GM23338 (cell line): ENCODE results near the gene CYTIP. TPM values are rescaled to one million over a fixed set of nuclear protein-coding genes. Genes with fewer than 3 reads are reported as not detected.

Experiments
- ATAC-seq: fragments of 200-7000 bp; cut with Tn5 transposase; 3 replicates; pipeline ENCODE4 v1.9.1; 2020
- DNase-seq: peaks from one replicate; pipeline ENCODE4 v3.0.0-alpha.2; 2015; ENCODE audit warnings: low spot score
- H2AFZ ChIP-seq: fragments of 200-600 bp; sonication (generic); 2 replicates; pipeline ENCODE4 v1.8.0; 2016; ENCODE audit warnings: antibody characterized with exemption, mild to moderate bottlenecking, moderate library complexity
- H3F3A ChIP-seq: fragments of 200-600 bp; sonication (generic); replicated peaks from 2 replicates; pipeline ENCODE4 v1.8.0; 2017; ENCODE audit warnings: antibody characterized with exemption, mixed run types, low read depth
- H3K27ac ChIP-seq: fragments of 200-600 bp; sonication (generic); 2 replicates; pipeline ENCODE4 v1.6.1; 2016; ENCODE audit warnings: low read depth
- H3K27me3 ChIP-seq: fragments of 200-600 bp; sonication (generic); 2 replicates; pipeline ENCODE4 v1.8.0; 2016; ENCODE audit warnings: mild to moderate bottlenecking, mixed run types, moderate library complexity; ENCODE audit not compliant: insufficient read depth
- H3K36me3 ChIP-seq: fragments of 200-600 bp; sonication (generic); 2 replicates; pipeline ENCODE4 v1.8.0; 2016; ENCODE audit warnings: mild to moderate bottlenecking; ENCODE audit not compliant: insufficient read depth
- H3K4me1 ChIP-seq: fragments of 200-600 bp; sonication (generic); 2 replicates; pipeline ENCODE4 v1.8.0; 2016; ENCODE audit warnings: mild to moderate bottlenecking, moderate library complexity; ENCODE audit not compliant: insufficient read depth
- H3K4me2 ChIP-seq: fragments of 200-600 bp; sonication (generic); 2 replicates; pipeline ENCODE4 v1.7.1; 2017; ENCODE audit warnings: mixed run types
- H3K4me3 ChIP-seq: fragments of 200-600 bp; sonication (generic); 2 replicates; pipeline ENCODE4 v1.6.1; 2016; ENCODE audit warnings: mixed run types
- H3K79me2 ChIP-seq: fragments of 200-600 bp; sonication (generic); replicated peaks from 2 replicates; pipeline ENCODE4 v1.8.0; 2017; ENCODE audit warnings: mild to moderate bottlenecking; ENCODE audit not compliant: insufficient read depth
- H3K9me2 ChIP-seq: fragments of 200-600 bp; sonication (generic); 2 replicates; pipeline ENCODE4 v1.8.0; 2017; ENCODE audit not compliant: insufficient read depth
- H4K20me1 ChIP-seq: fragments of 200-600 bp; sonication (generic); replicated peaks from 2 replicates; pipeline ENCODE4 v1.8.0; 2017; ENCODE audit warnings: mild to moderate bottlenecking; ENCODE audit not compliant: insufficient read depth
- H3K27ac Mint-ChIP-seq: 2 replicates; pipeline ENCODE4 v1.8.0; 2020; ENCODE audit warnings: inconsistent platforms, mild to moderate bottlenecking, moderate library complexity, mixed read lengths
- H3K27me3 Mint-ChIP-seq: 3 replicates; pipeline ENCODE4 v1.8.0; 2022; ENCODE audit warnings: low read depth, mild to moderate bottlenecking, moderate library complexity, mixed read lengths, inconsistent platforms; ENCODE audit not compliant: insufficient read depth, poor library complexity
- H3K36me3 Mint-ChIP-seq: 3 replicates; pipeline ENCODE4 v1.8.0; 2021; ENCODE audit warnings: low read depth, mild to moderate bottlenecking, inconsistent platforms, moderate library complexity, mixed read lengths
- H3K4me1 Mint-ChIP-seq: 3 replicates; pipeline ENCODE4 v1.8.0; 2020; ENCODE audit warnings: mild to moderate bottlenecking, inconsistent platforms, mixed read lengths
- H3K4me3 Mint-ChIP-seq: 3 replicates; pipeline ENCODE4 v1.8.0; 2021; ENCODE audit warnings: moderate library complexity, mild to moderate bottlenecking, inconsistent platforms, mixed read lengths
- H3K9me3 Mint-ChIP-seq: 3 replicates; pipeline ENCODE4 v1.8.0; 2020; ENCODE audit warnings: moderate library complexity, mild to moderate bottlenecking, inconsistent platforms, mixed read lengths
- EZH2phosphoT487 ChIP-seq: fragments of 200-600 bp; sonication (generic); IDR thresholded peaks from one replicate; pipeline ENCODE4 v1.8.1; 2018; ENCODE audit warnings: antibody characterized with exemption; ENCODE audit not compliant: unreplicated experiment
- JUNB ChIP-seq: IDR thresholded peaks from one replicate; pipeline ENCODE4 v1.6.1; 2016; ENCODE audit warnings: antibody characterized with exemption; ENCODE audit not compliant: unreplicated experiment
- POLR2AphosphoS5 ChIP-seq: IDR thresholded peaks from 2 replicates; pipeline ENCODE4 v1.6.1; 2016; ENCODE audit warnings: antibody characterized with exemption, low read depth
- STAT1 ChIP-seq: IDR thresholded peaks from one replicate; pipeline ENCODE4 v1.6.1; 2016; ENCODE audit warnings: antibody characterized with exemption; ENCODE audit not compliant: unreplicated experiment
- ZNF331 ChIP-seq: fragments of 250-450 bp; sonication (Bioruptor Pico); IDR thresholded peaks from 2 replicates; pipeline ENCODE4 v1.5.0; 2020; ENCODE audit warnings: low read depth, mild to moderate bottlenecking, moderate library complexity
- polyA plus RNA-seq: library from polyadenylated mRNA; unstranded; fragments of >200 nt; fragmentation: Nextera tagmentation; extraction: Ambion mirVana; gene quantifications from 2 replicates; pipeline ENCODE4 v1.2.1, GENCODE V29; 2016
- total RNA-seq: library from RNA; depleted of rRNA; stranded (reverse); fragments of >200 nt; shearing (Covaris generic); gene quantifications from 2 replicates; pipeline ENCODE4 v1.2.3, GENCODE V29; 2014
- TF ChIP-seq, protein P1 (sequence below): fragments of 250-450 bp; sonication (Bioruptor Pico); IDR thresholded peaks from 2 replicates; pipeline ENCODE4 v1.5.0; 2020; ENCODE audit warnings: mild to moderate bottlenecking, moderate library complexity

The CYTIP gene
- total and polyA plus RNA-seq, 2 experiments from 2014 or later, result not detected

DNA sequence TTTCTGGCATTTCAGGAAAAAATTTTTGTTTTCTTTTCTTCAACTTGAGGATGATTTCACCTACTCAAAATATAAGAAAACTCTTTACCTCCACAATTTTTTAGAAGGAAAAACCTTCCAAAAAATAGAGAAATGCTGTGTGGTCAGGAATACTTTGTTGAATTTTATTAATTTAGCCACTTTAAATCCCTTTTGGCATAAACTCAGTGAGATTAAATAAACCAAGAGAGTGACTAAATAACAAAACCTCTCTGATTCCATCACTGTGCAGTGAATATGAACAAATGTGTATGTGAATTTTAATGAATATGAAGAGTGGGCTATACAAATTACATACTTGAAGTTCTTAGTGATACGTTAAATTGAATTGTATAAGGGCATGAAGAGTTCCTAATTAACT lies 25.8 kb upstream of the CYTIP start (continued):
- TF ChIP-seq, protein P1, sequence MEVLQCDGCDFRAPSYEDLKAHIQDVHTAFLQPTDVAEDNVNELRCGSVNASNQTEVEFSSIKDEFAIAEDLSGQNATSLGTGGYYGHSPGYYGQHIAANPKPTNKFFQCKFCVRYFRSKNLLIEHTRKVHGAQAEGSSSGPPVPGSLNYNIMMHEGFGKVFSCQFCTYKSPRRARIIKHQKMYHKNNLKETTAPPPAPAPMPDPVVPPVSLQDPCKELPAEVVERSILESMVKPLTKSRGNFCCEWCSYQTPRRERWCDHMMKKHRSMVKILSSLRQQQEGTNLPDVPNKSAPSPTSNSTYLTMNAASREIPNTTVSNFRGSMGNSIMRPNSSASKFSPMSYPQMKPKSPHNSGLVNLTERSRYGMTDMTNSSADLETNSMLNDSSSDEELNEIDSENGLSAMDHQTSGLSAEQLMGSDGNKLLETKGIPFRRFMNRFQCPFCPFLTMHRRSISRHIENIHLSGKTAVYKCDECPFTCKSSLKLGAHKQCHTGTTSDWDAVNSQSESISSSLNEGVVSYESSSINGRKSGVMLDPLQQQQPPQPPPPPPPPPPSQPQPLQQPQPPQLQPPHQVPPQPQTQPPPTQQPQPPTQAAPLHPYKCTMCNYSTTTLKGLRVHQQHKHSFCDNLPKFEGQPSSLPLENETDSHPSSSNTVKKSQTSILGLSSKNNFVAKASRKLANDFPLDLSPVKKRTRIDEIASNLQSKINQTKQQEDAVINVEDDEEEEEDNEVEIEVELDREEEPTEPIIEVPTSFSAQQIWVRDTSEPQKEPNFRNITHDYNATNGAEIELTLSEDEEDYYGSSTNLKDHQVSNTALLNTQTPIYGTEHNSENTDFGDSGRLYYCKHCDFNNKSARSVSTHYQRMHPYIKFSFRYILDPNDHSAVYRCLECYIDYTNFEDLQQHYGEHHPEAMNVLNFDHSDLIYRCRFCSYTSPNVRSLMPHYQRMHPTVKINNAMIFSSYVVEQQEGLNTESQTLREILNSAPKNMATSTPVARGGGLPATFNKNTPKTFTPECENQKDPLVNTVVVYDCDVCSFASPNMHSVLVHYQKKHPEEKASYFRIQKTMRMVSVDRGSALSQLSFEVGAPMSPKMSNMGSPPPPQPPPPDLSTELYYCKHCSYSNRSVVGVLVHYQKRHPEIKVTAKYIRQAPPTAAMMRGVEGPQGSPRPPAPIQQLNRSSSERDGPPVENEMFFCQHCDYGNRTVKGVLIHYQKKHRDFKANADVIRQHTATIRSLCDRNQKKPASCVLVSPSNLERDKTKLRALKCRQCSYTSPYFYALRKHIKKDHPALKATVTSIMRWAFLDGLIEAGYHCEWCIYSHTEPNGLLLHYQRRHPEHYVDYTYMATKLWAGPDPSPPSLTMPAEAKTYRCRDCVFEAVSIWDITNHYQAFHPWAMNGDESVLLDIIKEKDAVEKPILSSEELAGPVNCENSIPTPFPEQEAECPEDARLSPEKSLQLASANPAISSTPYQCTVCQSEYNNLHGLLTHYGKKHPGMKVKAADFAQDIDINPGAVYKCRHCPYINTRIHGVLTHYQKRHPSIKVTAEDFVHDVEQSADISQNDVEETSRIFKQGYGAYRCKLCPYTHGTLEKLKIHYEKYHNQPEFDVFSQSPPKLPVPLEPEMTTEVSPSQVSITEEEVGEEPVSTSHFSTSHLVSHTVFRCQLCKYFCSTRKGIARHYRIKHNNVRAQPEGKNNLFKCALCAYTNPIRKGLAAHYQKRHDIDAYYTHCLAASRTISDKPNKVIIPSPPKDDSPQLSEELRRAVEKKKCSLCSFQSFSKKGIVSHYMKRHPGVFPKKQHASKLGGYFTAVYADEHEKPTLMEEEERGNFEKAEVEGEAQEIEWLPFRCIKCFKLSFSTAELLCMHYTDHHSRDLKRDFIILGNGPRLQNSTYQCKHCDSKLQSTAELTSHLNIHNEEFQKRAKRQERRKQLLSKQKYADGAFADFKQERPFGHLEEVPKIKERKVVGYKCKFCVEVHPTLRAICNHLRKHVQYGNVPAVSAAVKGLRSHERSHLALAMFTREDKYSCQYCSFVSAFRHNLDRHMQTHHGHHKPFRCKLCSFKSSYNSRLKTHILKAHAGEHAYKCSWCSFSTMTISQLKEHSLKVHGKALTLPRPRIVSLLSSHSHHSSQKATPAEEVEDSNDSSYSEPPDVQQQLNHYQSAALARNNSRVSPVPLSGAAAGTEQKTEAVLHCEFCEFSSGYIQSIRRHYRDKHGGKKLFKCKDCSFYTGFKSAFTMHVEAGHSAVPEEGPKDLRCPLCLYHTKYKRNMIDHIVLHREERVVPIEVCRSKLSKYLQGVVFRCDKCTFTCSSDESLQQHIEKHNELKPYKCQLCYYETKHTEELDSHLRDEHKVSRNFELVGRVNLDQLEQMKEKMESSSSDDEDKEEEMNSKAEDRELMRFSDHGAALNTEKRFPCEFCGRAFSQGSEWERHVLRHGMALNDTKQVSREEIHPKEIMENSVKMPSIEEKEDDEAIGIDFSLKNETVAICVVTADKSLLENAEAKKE, result no peak

DNA sequence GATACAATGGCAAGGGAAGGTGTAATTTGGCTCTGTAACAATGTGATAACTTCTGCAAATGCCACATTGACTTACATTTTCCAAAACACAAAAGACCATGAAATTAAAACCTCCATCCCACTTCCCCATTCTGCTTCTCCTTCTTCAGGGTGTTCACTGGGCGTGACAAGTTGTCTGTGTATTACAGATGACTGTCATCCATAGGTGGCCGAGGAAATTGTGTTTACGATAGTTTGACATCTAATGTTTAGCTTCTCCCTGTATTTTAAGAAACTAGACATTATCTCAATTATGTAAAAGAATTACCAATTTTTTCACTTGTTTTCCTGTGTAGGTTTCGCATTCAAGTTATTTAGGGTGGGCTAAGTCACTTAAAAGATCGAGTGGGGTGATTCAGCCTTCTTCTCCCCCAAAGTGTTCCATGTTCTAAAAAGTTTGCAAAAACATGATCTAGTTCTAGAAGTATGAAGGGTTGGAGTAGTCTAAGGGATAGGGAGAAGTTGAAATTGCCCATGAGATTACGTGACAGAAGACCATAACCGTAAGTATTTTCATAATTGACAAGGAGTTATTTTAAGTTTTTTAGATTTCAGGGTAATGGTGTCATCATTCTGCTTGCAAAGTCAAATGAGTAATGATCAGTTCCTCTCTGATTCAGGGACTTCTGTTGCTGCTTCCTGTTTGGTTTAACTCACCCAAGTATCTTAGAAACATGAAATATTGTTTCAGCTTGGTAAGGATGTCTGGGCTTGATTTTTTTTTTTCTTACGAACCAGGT lies 25.2 kb upstream of the CYTIP start:
- Mint-ChIP-seq H3K27ac (no peak overlapping the region), H3K4me1 (no peaks in the 10 kb centered on the region), H3K4me3 (no peak overlapping the region), H3K36me3 (no peaks in the 10 kb centered on the region), H3K9me3 (no peaks in the 10 kb centered on the region), H3K27me3 (peaks cover 1% of the 10 kb centered on the region)
- H3K9me2 ChIP-seq, result no peaks in the 10 kb centered on the region; the same call in 1 of the 2 replicates
- H3K27me3 ChIP-seq, result no peaks in the 10 kb centered on the region
- no peaks in the 10 kb centered on the region for H4K20me1 ChIP-seq
- no peaks in the 10 kb centered on the region for H3K79me2 ChIP-seq
- no peak overlapping the region for H3K4me3 ChIP-seq
- H3F3A ChIP-seq, result no peaks in the 10 kb centered on the region
- no peak overlapping the region for H2AFZ ChIP-seq
- DNase-seq, result no peak
- H3K4me1 ChIP-seq, result no peaks in the 10 kb centered on the region
- no peak overlapping the region for H3K4me2 ChIP-seq
- H3K27ac ChIP-seq, result no peak overlapping the region
- ATAC-seq, result no peak
- no peaks in the 10 kb centered on the region for H3K36me3 ChIP-seq
- TF ChIP-seq EZH2phosphoT487 (no peak), JUNB (no peak), STAT1 (no peak), ZNF331 (CRISPR knock-in tag) (no peak), POLR2AphosphoS5 (no peak)
